Common myeloid progenitor, CD34-positive (primary cell): Measurements from ENCODE around the gene DNAJB12.

Experiments used
- CTCF ChIA-PET: fragments of 350-600 bp; sonication (Branson Sonifier 250); formaldehyde crosslinking; loops from one replicate; lab custom pipeline; 2021; ENCODE audit warnings: antibody characterized with exemption; lab: Charles Lee
- POLR2A ChIA-PET: fragments of 350-600 bp; sonication (Branson Sonifier 250); formaldehyde crosslinking; loops from one replicate; lab custom pipeline; 2021; ENCODE audit warnings: antibody characterized with exemption; lab: Charles Lee
- DNase-seq, 3 donors: peaks; one replicate each; pipeline versions ENCODE4 v3.0.0 to v3.0.0-alpha.2; 2013
- H3K27ac ChIP-seq, 2 experiments: 1 replicate in 1 of 2; 2 replicates in 1 of 2; pipeline ENCODE4 v1.7.0; 2013; ENCODE audit warnings: inconsistent platforms in 2 of 2, low read length in 2 of 2, mild to moderate bottlenecking in 2 of 2, low read depth in 1 of 2, moderate library complexity in 1 of 2; ENCODE audit not compliant: severe bottlenecking in 2 of 2, insufficient read depth in 1 of 2, poor library complexity in 1 of 2
- H3K27me3 ChIP-seq, 5 experiments: replicated peaks in 2 of 5; 1 replicate in 3 of 5; 2 replicates in 2 of 5; pipeline versions ENCODE4 v1.6.1 to v1.7.0; 2013; ENCODE audit warnings: low read length in 4 of 5, mild to moderate bottlenecking in 2 of 5, moderate library complexity in 2 of 5, inconsistent platforms in 1 of 5; ENCODE audit not compliant: insufficient read depth in 5 of 5, control insufficient read depth in 4 of 5
- H3K36me3 ChIP-seq, 4 experiments: 1 replicate in 2 of 4; 2 replicates in 2 of 4; pipeline versions ENCODE4 v1.6.1 to v1.7.0; 2013; ENCODE audit warnings: low read length in 3 of 4, control low read depth in 1 of 4, mild to moderate bottlenecking in 1 of 4; ENCODE audit not compliant: control insufficient read depth in 4 of 4, insufficient read depth in 4 of 4
- H3K4me1 ChIP-seq, 4 experiments: 1 replicate in 3 of 4; 2 replicates in 1 of 4; pipeline versions ENCODE4 v1.6.1 to v1.7.1; 2013; ENCODE audit warnings: low read length in 3 of 4, mild to moderate bottlenecking in 3 of 4, control low read depth in 1 of 4, inconsistent platforms in 1 of 4, moderate library complexity in 1 of 4; ENCODE audit not compliant: control insufficient read depth in 4 of 4, insufficient read depth in 4 of 4; ENCODE audit errors: control extremely low read depth in 1 of 4
- H3K4me3 ChIP-seq, 7 experiments: 1 replicate in 4 of 7; 2 replicates in 3 of 7; pipeline versions ENCODE4 v1.5.1 to v1.7.0; 2013; ENCODE audit warnings: mild to moderate bottlenecking in 7 of 7, low read length in 6 of 7, moderate library complexity in 6 of 7, inconsistent platforms in 2 of 7, low read depth in 2 of 7, control low read depth in 1 of 7; ENCODE audit not compliant: insufficient read depth in 4 of 7, control insufficient read depth in 1 of 7; ENCODE audit errors: extremely low read depth in 1 of 7
- H3K9me3 ChIP-seq, 5 experiments: 1 replicate in 4 of 5; 2 replicates in 1 of 5; pipeline versions ENCODE4 v1.6.1 to v1.7.1; 2013; ENCODE audit warnings: low read length in 4 of 5, mild to moderate bottlenecking in 2 of 5, inconsistent platforms in 1 of 5, low read depth in 1 of 5, moderate library complexity in 1 of 5; ENCODE audit not compliant: control insufficient read depth in 4 of 5, insufficient read depth in 2 of 5; ENCODE audit errors: control extremely low read depth in 1 of 5
- WGBS: methylation state at CpG from one replicate; pipeline ENCODE4 v1.1.5; 2013; ENCODE audit not compliant: insufficient coverage; 5-methylcytosine and 5-hydroxymethylcytosine counted together

Gene DNAJB12

DNA sequence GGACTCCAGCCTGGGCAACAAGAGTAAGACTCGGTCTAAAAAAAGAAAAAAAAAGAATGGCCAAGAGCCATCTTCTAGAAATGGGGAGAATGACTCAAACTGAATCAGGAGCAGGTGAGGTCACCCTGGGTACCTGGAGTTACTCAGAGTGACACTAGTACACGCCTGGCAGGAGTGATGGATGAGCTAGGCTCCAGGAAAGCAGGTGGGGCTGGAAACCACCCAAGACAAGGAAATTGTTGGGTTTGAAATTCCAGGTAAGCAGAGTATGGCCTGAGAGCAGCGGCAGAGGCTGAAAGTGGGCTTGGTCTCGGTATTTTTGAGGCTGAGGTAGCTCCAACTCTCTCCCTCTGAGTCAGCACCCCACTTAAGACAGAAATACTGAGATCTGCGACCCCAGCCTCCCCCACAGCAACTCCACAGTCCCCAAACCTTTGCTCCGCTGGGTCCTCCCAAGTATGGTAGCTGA, 62.5 kb downstream of the DNAJB12 start:
- ChIA-PET CTCF (interaction anchor here (0.7 to 3.0 kb wide), 10 partner anchors 10 to 45 kb away, joined by 3 to 17 read pairs (median 4); partner anchors contain the start of gene DDIT4), POLR2A (interaction anchor here (0.6 kb wide), 1 partner anchor 15 kb away, joined by 3 read pairs; no protein-coding TSS in a partner anchor)
- DNase-seq = no peak
- 78% methylated on average over 6 of the region's 6 CpGs for WGBS
- H3K9me3 ChIP-seq = no peaks in the 10 kb centered on the region
- no peaks in the 10 kb centered on the region for H3K27me3 ChIP-seq
- no peaks in the 10 kb centered on the region for H3K36me3 ChIP-seq
- no peak overlapping the region for H3K4me3 ChIP-seq
- H3K4me1 ChIP-seq = peaks cover 5 to 53% (median 20%) of the 10 kb centered on the region in 4 experiments
- no peak overlapping the region for H3K27ac ChIP-seq

DNA sequence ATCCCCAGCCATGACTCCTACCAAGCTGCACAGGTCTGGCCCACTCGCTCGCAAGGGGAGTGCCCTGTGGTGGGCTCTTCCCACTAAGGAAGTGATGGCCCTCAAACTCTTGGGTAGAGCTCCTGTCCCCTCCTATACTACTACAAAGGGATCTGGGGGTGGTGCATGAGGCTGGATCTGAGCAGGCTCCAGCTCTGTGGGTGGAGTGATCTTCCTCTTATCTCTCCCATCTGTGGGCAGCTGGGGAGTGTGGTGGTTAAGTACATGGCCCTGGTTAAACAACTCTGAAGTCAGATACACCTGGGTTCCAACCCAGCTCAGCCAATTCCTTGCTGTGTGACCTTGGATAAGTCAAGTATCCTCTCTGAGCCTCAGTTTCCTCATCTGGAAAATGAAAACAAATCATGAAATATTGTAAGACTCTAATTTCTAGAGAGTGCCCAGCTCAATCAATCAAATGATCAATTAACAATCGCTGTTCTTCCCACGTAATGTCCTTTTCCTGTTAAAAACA, 63.6 kb downstream of the DNAJB12 start:
- 100% methylated on average over 2 of the region's 4 CpGs for WGBS
- POLR2A ChIA-PET = interaction anchor here (0.6 to 1.2 kb wide), 4 partner anchors 17 to 52 kb away, joined by 3 to 5 read pairs (median 3); partner anchors contain the start of gene DDIT4
- H3K9me3 ChIP-seq = no peaks in the 10 kb centered on the region
- H3K4me3 ChIP-seq = no peak overlapping the region
- CTCF ChIA-PET = interaction anchor here (0.7 to 2.4 kb wide), 17 partner anchors 11 to 164 kb away, joined by 3 to 16 read pairs (median 4); partner anchors contain the start of gene DDIT4
- H3K36me3 ChIP-seq = no peaks in the 10 kb centered on the region
- H3K27ac ChIP-seq = no peak overlapping the region
- peak in 2 of 3 donors; percentile 75 to 77 for DNase-seq
- no peaks in the 10 kb centered on the region for H3K27me3 ChIP-seq
- H3K4me1 ChIP-seq = peaks cover 5 to 51% (median 11%) of the 10 kb centered on the region in 4 experiments

DNA sequence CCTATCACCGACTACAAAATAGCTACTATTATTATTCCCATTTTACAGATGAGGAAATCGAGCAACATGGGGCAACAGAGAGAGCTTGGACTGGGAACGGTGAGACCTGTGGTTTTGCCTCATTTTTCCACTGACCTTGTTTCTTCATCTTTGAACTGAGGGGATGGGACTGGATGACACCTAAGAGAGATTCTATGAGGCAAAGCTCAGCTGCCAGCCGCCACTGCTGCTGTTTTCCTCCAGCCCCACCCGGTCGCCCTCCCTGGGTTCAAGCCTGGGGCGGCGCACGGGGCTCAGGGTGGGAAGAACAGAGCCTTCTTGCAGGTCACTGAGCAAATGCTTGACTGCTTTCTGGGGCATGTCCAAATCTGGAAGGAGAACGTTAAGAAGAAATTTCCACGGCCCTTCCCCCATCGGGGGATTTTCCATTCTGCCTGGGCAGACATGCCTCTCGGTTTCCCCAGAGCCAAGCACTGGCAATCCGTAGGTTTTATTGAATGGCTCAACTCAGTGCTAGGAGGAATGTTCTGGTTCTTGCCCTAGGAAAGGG, 68.7 kb downstream of the DNAJB12 start:
- Histone ChIP-seq H3K4me3 (no peak overlapping the region), H3K36me3 (no peaks in the 10 kb centered on the region), H3K9me3 (no peaks in the 10 kb centered on the region), H3K4me1 (peaks cover 1 to 34% (median 10%) of the 10 kb centered on the region in 4 experiments), H3K27me3 (no peaks in the 10 kb centered on the region), H3K27ac (no peak overlapping the region)
- WGBS = 81% methylated on average over 13 of the region's 14 CpGs
- no peak for DNase-seq
- ChIA-PET POLR2A (no interaction called here), CTCF (interaction anchor here (1.0 to 1.2 kb wide), 2 partner anchors 11 kb away, joined by 3 to 5 read pairs; no protein-coding TSS in a partner anchor)

GRCh38 chr10:72283131-72283530, 71.6 kb downstream of the DNAJB12 start:
- Histone ChIP-seq H3K36me3 (no peaks in the 10 kb centered on the region), H3K27me3 (no peaks in the 10 kb centered on the region), H3K4me1 (peaks cover 1 to 36% (median 15%) of the 10 kb centered on the region in 4 experiments), H3K27ac (no peak overlapping the region), H3K4me3 (no peak overlapping the region), H3K9me3 (no peaks in the 10 kb centered on the region)
- POLR2A ChIA-PET = interaction anchor here (0.7 to 1.0 kb wide), 3 partner anchors 10 to 49 kb away, joined by 3 to 4 read pairs (median 4); partner anchors contain the start of gene DDIT4
- CTCF ChIA-PET = interaction anchor here (0.7 to 1.6 kb wide), 8 partner anchors 8 to 237 kb away, joined by 3 to 5 read pairs (median 4); no protein-coding TSS in a partner anchor
- WGBS = 50% methylated on average over 2 of the region's 3 CpGs
- no peak for DNase-seq
